Stomach (tissue), 4 donors: ENCODE data around the gene NRL.

ENCODE experiments used
- CTCF ChIP-seq, 7 experiments: fragments of 450-650 bp in 4 of 7; fragments of 200-600 bp in 3 of 7; sonication (generic) in 3 of 7; IDR thresholded peaks; one replicate each; pipeline ENCODE4 v1.5.1; 2016 to 2019; ENCODE audit warnings: antibody characterized with exemption in 7 of 7, control low read depth in 2 of 7, mild to moderate bottlenecking in 1 of 7
- POLR2A ChIP-seq, 4 donors: fragments of 450-650 bp; IDR thresholded peaks; one replicate each; pipeline ENCODE4 v1.6.1; 2016; ENCODE audit warnings: antibody characterized with exemption in 4 of 4, control low read depth in 2 of 4, mild to moderate bottlenecking in 1 of 4, moderate library complexity in 1 of 4
- POLR2AphosphoS5 ChIP-seq, 3 donors: sonication (generic); formaldehyde crosslinking; IDR thresholded peaks; one replicate each; pipeline ENCODE4 v1.6.1; 2016; ENCODE audit warnings: antibody characterized with exemption in 3 of 3

DNA sequence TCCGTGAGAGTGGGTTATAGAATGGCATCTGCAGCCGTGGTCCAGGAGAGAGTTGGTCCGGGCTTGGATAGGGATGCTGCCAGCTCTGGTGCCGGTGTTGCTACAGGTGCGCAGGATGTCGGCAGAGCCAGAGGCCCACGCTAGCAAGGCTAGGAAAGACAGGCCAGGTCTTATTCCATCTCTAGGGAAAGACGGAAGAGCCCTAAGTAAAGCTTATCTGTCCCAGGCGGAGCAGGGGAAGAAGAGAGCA, 20.8 kb upstream of the NRL start:
- TF ChIP-seq CTCF (IDR thresholded peaks at IDR 0.05) (no peak), POLR2A (IDR thresholded peaks at IDR 0.05) (no peak), POLR2AphosphoS5 (IDR thresholded peaks at IDR 0.05) (no peak)
